Measurements from ENCODE around the gene LAMA2.

DNA sequence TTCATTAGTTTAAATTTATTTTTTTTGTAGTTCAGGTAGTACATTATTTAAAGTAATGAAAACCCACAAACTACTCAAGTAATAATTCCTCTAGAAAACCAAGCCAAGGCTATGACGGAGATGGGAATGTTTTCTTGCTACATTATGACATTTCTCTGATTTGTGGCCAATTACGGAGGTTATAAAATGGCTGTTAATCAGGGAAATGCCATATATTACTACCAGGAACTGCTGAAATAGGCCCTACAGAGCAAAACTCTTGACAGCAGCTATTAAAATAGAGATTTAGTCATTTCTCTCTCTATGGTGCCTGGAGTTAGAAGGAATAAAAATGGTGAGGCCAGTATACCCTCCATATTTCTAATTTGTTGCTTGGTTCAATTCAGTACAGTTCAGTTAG, 547.0 kb downstream of the LAMA2 start:
- TF ChIP-seq, protein P1, sequence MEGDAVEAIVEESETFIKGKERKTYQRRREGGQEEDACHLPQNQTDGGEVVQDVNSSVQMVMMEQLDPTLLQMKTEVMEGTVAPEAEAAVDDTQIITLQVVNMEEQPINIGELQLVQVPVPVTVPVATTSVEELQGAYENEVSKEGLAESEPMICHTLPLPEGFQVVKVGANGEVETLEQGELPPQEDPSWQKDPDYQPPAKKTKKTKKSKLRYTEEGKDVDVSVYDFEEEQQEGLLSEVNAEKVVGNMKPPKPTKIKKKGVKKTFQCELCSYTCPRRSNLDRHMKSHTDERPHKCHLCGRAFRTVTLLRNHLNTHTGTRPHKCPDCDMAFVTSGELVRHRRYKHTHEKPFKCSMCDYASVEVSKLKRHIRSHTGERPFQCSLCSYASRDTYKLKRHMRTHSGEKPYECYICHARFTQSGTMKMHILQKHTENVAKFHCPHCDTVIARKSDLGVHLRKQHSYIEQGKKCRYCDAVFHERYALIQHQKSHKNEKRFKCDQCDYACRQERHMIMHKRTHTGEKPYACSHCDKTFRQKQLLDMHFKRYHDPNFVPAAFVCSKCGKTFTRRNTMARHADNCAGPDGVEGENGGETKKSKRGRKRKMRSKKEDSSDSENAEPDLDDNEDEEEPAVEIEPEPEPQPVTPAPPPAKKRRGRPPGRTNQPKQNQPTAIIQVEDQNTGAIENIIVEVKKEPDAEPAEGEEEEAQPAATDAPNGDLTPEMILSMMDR (IDR thresholded peaks at IDR 0.05), result no peak
- no peak for TF ChIP-seq POLR2A (IDR thresholded peaks at IDR 0.05)

All from right lobe of liver (tissue), 4 donors.